K562 (cell line): ENCODE results near the gene DOCK6. TPM values are rescaled to one million over a fixed set of nuclear protein-coding genes. Genes with fewer than 3 reads are reported as not detected.

Experiments
- ATF3 ChIP-seq, 2 experiments: fragments of 450-650 bp in 1 of 2; sonication (generic) in 1 of 2; formaldehyde crosslinking in 1 of 2; IDR thresholded peaks in 1 of 2; conservative IDR thresholded peaks in 1 of 2; 2 replicates each; pipeline versions ENCODE4 v1.6.1 to v1.8.1; 2016 to 2023; ENCODE audit warnings: mild to moderate bottlenecking in 2 of 2, moderate library complexity in 2 of 2, inconsistent platforms in 1 of 2, missing genetic modification reagents in 1 of 2
- BCLAF1 ChIP-seq, 2 experiments: fragments of 450-650 bp in 1 of 2; IDR thresholded peaks; 2 replicates each; pipeline ENCODE4 v1.6.1; 2011 to 2017; ENCODE audit warnings: low read depth in 2 of 2, antibody characterized with exemption in 1 of 2, borderline replicate concordance in 1 of 2, low read length in 1 of 2, mild to moderate bottlenecking in 1 of 2, mixed read lengths in 1 of 2; ENCODE audit not compliant: control insufficient read depth in 1 of 2
- KDM1A ChIP-seq, 2 experiments: fragments of 450-650 bp; IDR thresholded peaks; 2 replicates each; pipeline ENCODE4 v1.6.1; 2016; ENCODE audit warnings: mild to moderate bottlenecking in 2 of 2
- MAFF ChIP-seq: IDR thresholded peaks from 2 replicates; pipeline ENCODE4 v1.6.1; 2012; ENCODE audit warnings: low read length, improper control_type of control experiment
- MTF1 ChIP-seq: fragments of 250-450 bp; sonication (Bioruptor Pico); IDR thresholded peaks from 2 replicates; pipeline ENCODE4 v1.9.0; 2021; ENCODE audit warnings: moderate library complexity, mild to moderate bottlenecking, inconsistent platforms, borderline replicate concordance
- NFIC ChIP-seq: fragments of 450-650 bp; IDR thresholded peaks from 2 replicates; pipeline ENCODE4 v1.6.1; 2017; ENCODE audit warnings: mild to moderate bottlenecking, inconsistent platforms
- POLR2G ChIP-seq: fragments of 200-400 bp; formaldehyde crosslinking; IDR thresholded peaks from 2 replicates; pipeline ENCODE4 v1.6.1; 2017; ENCODE audit warnings: low read depth, mild to moderate bottlenecking, antibody characterized with exemption, low read length, moderate library complexity
- PTRF ChIP-seq: fragments of 450-650 bp; IDR thresholded peaks from 2 replicates; pipeline ENCODE4 v1.6.1; 2016; ENCODE audit warnings: mild to moderate bottlenecking, missing genetic modification characterization, missing compliant biosample characterization
- TEAD2 ChIP-seq: fragments of 450-650 bp; IDR thresholded peaks from 2 replicates; pipeline ENCODE4 v1.6.1; 2016; ENCODE audit warnings: missing genetic modification characterization, control low read depth, missing compliant biosample characterization
- TFAM ChIP-seq: fragments of 250-450 bp; sonication (Bioruptor Pico); conservative IDR thresholded peaks from 2 replicates; pipeline ENCODE4 v1.5.0; 2021; ENCODE audit warnings: mild to moderate bottlenecking, moderate library complexity
- TOE1 ChIP-seq, 2 experiments: fragments of 450-650 bp in 1 of 2; sonication (generic) in 1 of 2; formaldehyde crosslinking in 1 of 2; IDR thresholded peaks; 2 replicates each; pipeline versions ENCODE4 v1.7.1 to v1.8.0; 2016 to 2022; ENCODE audit warnings: borderline replicate concordance in 2 of 2, mild to moderate bottlenecking in 2 of 2, antibody characterized with exemption in 1 of 2, inconsistent platforms in 1 of 2, low read depth in 1 of 2, missing genetic modification reagents in 1 of 2, moderate library complexity in 1 of 2
- UBTF ChIP-seq, 2 experiments: IDR thresholded peaks; 2 replicates each; pipeline ENCODE4 v1.6.1; 2012; ENCODE audit warnings: improper control_type of control experiment in 2 of 2, low read depth in 2 of 2, low read length in 2 of 2, borderline replicate concordance in 1 of 2
- ZFP30 ChIP-seq: fragments of 250-450 bp; sonication (Bioruptor Pico); IDR thresholded peaks from 2 replicates; pipeline ENCODE4 v1.8.0; 2022; ENCODE audit warnings: moderate library complexity, mild to moderate bottlenecking, inconsistent platforms, borderline replicate concordance
- ZNF41 ChIP-seq: fragments of 250-450 bp; sonication (Bioruptor Pico); conservative IDR thresholded peaks from 2 replicates; pipeline ENCODE4 v1.4.0; 2020; ENCODE audit warnings: mild to moderate bottlenecking
- polyA plus RNA-seq, 8 experiments: library from polyadenylated mRNA; depleted of rRNA in 4 of 8; stranded (reverse) in 5 of 8; unstranded in 3 of 8; fragments of >200 nt; fragmentation: Nextera tagmentation in 2 of 8; fragmentation: Illumina TruSeq in 1 of 8; extraction: Ambion mirVana in 2 of 8; extraction: Trizol in 1 of 8; gene quantifications; 2 replicates each; pipeline versions ENCODE4 v1.2.1 to v1.2.3, GENCODE V29; 2011 to 2014; ENCODE audit warnings: inconsistent platforms in 1 of 8, missing spikeins in 1 of 8
- total RNA-seq, 7 experiments: library from RNA; depleted of rRNA in 6 of 7; stranded (reverse); fragments of >200 nt in 6 of 7; fragmentation: Illumina TruSeq in 2 of 7; extraction: Trizol in 2 of 7; gene quantifications; 2 replicates each; pipeline versions ENCODE4 v1.2.1 to v1.2.3, GENCODE V29; 2011 to 2021; ENCODE audit warnings: low replicate concordance in 1 of 7

The DOCK6 gene
- total and polyA plus RNA-seq, 9 of the 15 experiments (the other 6 are each of a cell fraction or from before 2014, with no cell fraction given) = 0.35 to 19.3 (median 3.8) TPM

GRCh38 chr19:11196406-11197287 is 65.7 kb downstream of the DOCK6 start (continued):
- TF ChIP-seq BCLAF1 (IDR thresholded peaks at IDR 0.05; ENCODE audit: borderline replicate concordance in 1 of 2, control insufficient read depth in 1 of 2, low read depth in 2 of 2, low read length in 1 of 2) (no peak), UBTF (IDR thresholded peaks at IDR 0.05; ENCODE audit: borderline replicate concordance in 1 of 2, low read depth in 2 of 2, low read length in 2 of 2) (0 out of 4 replicates have a peak, but pooled peaks of 1 of the 2 experiments have one; percentile 28), TOE1 (IDR thresholded peaks at IDR 0.05; ENCODE audit: borderline replicate concordance) (no peak), TOE1 (CRISPR knock-in tag; IDR thresholded peaks at IDR 0.05; ENCODE audit: borderline replicate concordance, low read depth) (no peak), POLR2G (no peak), MAFF (no peak), ZNF41 (CRISPR knock-in tag) (no peak), PTRF (tag) (no peak), ATF3 (IDR thresholded peaks at IDR 0.05) (no peak), ATF3 (CRISPR knock-in tag; conservative IDR thresholded peaks at IDR 0.05) (no peak), NFIC (no peak), KDM1A (IDR thresholded peaks at IDR 0.05) (peak; percentile 63 to 70), TFAM (CRISPR knock-in tag) (no peak), MTF1 (CRISPR knock-in tag) (no peak), ZFP30 (CRISPR knock-in tag) (no peak), TEAD2 (tag) (no peak)
